Osteocyte (in vitro differentiated cells): ENCODE results near the gene ANKRD13A. TPM values are rescaled to one million over a fixed set of nuclear protein-coding genes. Genes with fewer than 3 reads are reported as not detected.

ENCODE experiments used
- DNase-seq: peaks from one replicate; pipeline ENCODE4 v3.0.0; 2021; ENCODE audit warnings: mixed read lengths; ENCODE audit not compliant: unreplicated experiment; ENCODE audit errors: extremely low spot score
- H3K27ac Mint-ChIP-seq: one replicate; pipeline ENCODE4 v1.8.0; 2021; ENCODE audit warnings: mild to moderate bottlenecking, mixed read lengths; ENCODE audit not compliant: unreplicated experiment
- H3K27me3 Mint-ChIP-seq: one replicate; pipeline ENCODE4 v1.8.0; 2021; ENCODE audit warnings: mixed read lengths; ENCODE audit not compliant: unreplicated experiment
- H3K36me3 Mint-ChIP-seq: one replicate; pipeline ENCODE4 v1.8.0; 2021; ENCODE audit warnings: mixed read lengths; ENCODE audit not compliant: unreplicated experiment
- H3K4me1 Mint-ChIP-seq: one replicate; pipeline ENCODE4 v1.8.0; 2021; ENCODE audit warnings: mixed read lengths; ENCODE audit not compliant: unreplicated experiment
- H3K4me3 Mint-ChIP-seq: one replicate; pipeline ENCODE4 v1.8.0; 2021; ENCODE audit warnings: mild to moderate bottlenecking, moderate library complexity, mixed read lengths; ENCODE audit not compliant: unreplicated experiment
- H3K9me3 Mint-ChIP-seq: one replicate; pipeline ENCODE4 v1.8.0; 2021; ENCODE audit warnings: mixed read lengths; ENCODE audit not compliant: unreplicated experiment
- CTCF ChIP-seq: fragments of 200-600 bp; sonication (generic); IDR thresholded peaks from 2 replicates; pipeline ENCODE4 v1.5.0; 2021; ENCODE audit warnings: antibody characterized with exemption, mild to moderate bottlenecking, moderate library complexity
- total RNA-seq: library from RNA; stranded (reverse); gene quantifications from 2 replicates; pipeline ENCODE4 v1.2.1, GENCODE V29; 2021

Gene ANKRD13A
- total RNA-seq, 1 donor from 2014 or later: 43.5 TPM

- Mint-ChIP-seq H3K36me3 (no peaks in the 10 kb centered on the region), H3K4me1 (no peaks in the 10 kb centered on the region), H3K4me3 (no peak overlapping the region), H3K27ac (no peak overlapping the region), H3K27me3 (peaks cover 19% of the 10 kb centered on the region), H3K9me3 (no peaks in the 10 kb centered on the region)
- no peak for DNase-seq
- no peak for TF ChIP-seq CTCF
Measured at GRCh38 chr12:110073049-110073831, 74.0 kb downstream of the ANKRD13A start.

- H3K36me3 Mint-ChIP-seq: no peaks in the 10 kb centered on the region
Measured at GRCh38 chr12:110074089-110074488, 74.9 kb downstream of the ANKRD13A start.

GRCh38 chr12:110075880-110076279, 76.7 kb downstream of the ANKRD13A start:
- peaks cover 3% of the 10 kb centered on the region for H3K4me1 Mint-ChIP-seq
- H3K9me3 Mint-ChIP-seq: no peaks in the 10 kb centered on the region
- no peaks in the 10 kb centered on the region for H3K36me3 Mint-ChIP-seq
- no peak overlapping the region for H3K4me3 Mint-ChIP-seq
- H3K27ac Mint-ChIP-seq: no peak overlapping the region
- DNase-seq: no peak
- TF ChIP-seq CTCF: no peak
- H3K27me3 Mint-ChIP-seq: peaks cover 15% of the 10 kb centered on the region

More at GRCh38 chr12:110074089-110074488, 74.9 kb downstream of the ANKRD13A start:
- no peak for DNase-seq
- TF ChIP-seq CTCF: no peak
- Mint-ChIP-seq H3K4me1 (no peaks in the 10 kb centered on the region), H3K27ac (no peak overlapping the region), H3K4me3 (no peak overlapping the region), H3K27me3 (peaks cover 15% of the 10 kb centered on the region), H3K9me3 (no peaks in the 10 kb centered on the region)

- Mint-ChIP-seq H3K36me3 (no peaks in the 10 kb centered on the region), H3K4me1 (peaks cover 3% of the 10 kb centered on the region), H3K27ac (no peak overlapping the region), H3K27me3 (peaks cover 10% of the 10 kb centered on the region), H3K9me3 (no peaks in the 10 kb centered on the region), H3K4me3 (no peak overlapping the region)
- TF ChIP-seq CTCF: no peak
- DNase-seq: no peak
Measured at GRCh38 chr12:110077800-110078199, 78.6 kb downstream of the ANKRD13A start.

- Mint-ChIP-seq H3K27me3 (peaks cover 5% of the 10 kb centered on the region), H3K4me3 (no peak overlapping the region), H3K4me1 (peaks cover 3% of the 10 kb centered on the region), H3K36me3 (no peaks in the 10 kb centered on the region), H3K27ac (no peak overlapping the region), H3K9me3 (no peaks in the 10 kb centered on the region)
- no peak for DNase-seq
- no peak for TF ChIP-seq CTCF
Measured at GRCh38 chr12:110079477-110080400, 80.5 kb downstream of the ANKRD13A start.
